ENCODE data around the gene CD4. TPM values are rescaled to one million over a fixed set of nuclear protein-coding genes. Genes with fewer than 3 reads are reported as not detected.
A peak's percentile ranks its signal among the peaks of the same experiment; 100 is the strongest.

The CD4 gene
- total RNA-seq, 2 experiments from 2014 or later: 219 to 227 TPM

DNA sequence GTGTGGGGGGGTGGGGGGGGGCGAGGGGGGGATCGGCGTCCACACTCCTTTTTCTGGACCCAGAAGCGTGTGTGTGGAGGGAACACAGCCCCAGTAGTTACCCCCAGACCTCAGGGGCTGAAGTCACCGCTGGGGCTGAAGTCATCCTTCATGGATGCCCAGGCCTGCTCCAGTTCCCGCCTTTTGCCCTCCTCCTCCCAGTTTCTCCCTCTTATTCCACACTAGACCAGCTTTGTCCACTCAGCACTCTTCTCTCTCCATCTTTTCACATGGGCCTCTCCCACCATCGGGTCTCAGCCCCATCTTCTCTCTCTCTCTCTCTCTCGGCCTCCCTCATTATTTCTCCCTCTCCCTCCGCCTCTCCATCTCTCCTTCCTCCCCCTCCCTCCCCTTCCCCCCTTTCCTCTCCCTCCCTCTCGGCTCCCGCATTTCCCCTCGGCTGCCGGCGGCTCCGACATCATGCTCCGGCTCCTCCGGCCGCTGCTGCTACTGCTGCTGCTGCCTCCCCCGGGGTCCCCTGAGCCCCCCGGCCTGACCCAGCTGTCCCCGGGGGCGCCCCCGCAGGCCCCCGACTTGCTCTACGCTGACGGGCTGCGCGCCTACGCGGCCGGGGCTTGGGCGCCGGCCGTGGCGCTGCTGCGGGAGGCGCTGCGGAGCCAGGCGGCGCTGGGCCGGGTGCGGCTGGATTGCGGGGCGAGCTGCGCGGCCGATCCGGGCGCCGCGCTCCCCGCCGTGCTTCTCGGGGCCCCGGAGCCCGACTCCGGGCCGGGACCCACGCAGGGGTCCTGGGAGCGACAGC lies 38.9 kb downstream of the CD4 start, which contains the start of gene P3H3:
TSS of gene P3H3 (plus strand) at position 426 of the 799 bp plus-strand sequence. CDS start at position 460, 34 bp downstream.
- ChIA-PET POLR2A (no interaction called here), CTCF (interaction anchor here (0.7 to 2.2 kb wide), 12 partner anchors 11 to 75 kb away, joined by 3 to 17 read pairs (median 3); partner anchors contain the start of genes CD4, CDCA3, GNB3 and MLF2)
- Mint-ChIP-seq H3K27me3 (peaks cover 61% of the 10 kb centered on the region), H3K9me3 (no peaks in the 10 kb centered on the region), H3K4me3 (peak within 1 kb of the TSS; percentile 69), H3K36me3 (ENCODE audit: low read depth) (no peaks in the 10 kb centered on the region), H3K4me1 (peaks cover 16% of the 10 kb centered on the region), H3K27ac (peak within 1 kb of the TSS; percentile 54)
- no peak for DNase-seq

DNA sequence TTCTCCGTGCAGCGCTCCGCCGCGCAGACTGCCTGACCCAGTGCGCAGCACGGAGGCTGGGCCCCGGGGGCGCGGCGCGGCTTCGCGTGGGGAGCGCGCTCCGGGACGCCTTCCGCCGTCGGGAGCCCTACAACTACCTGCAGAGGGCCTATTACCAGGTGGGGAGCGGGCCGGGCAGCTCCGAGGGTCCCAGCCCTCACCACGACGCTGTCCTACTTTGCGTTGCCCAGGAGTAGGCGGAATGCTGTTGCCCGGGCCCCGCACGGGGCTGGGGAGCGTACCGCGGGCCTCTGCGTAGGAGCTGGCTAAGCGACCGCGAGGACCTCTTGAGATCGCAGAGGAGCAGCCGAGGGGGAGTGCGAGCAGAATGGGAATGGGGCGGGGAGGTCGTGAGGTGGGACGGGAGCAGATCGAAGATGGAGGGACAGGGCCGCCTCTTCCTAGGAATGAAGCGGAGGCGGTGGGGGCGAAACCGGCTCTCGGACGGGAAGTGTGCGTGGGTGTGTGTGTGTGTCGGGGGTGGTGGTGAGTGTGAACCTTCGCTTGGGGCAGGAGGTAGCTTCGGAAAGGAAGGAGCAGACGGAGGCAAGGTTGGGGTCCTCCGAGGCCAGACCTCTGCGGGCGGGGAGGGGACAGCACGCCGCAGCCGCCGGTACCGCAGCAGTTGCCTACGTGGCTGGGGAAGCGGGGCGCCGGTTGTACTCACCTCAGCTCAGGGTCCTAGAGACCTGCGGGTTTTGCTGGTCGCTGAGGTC lies 39.6 kb downstream of the CD4 start:
- no peak for DNase-seq
- CTCF ChIA-PET: interaction anchor here (0.7 to 2.2 kb wide), 11 partner anchors 10 to 76 kb away, joined by 3 to 17 read pairs (median 3); partner anchors contain the start of genes CD4, CDCA3, GNB3 and MLF2
- POLR2A ChIA-PET: no interaction called here
- peak overlapping the region; percentile 69 for H3K4me3 Mint-ChIP-seq
- no peaks in the 10 kb centered on the region for H3K9me3 Mint-ChIP-seq
- peaks cover 59% of the 10 kb centered on the region for H3K27me3 Mint-ChIP-seq
- no peaks in the 10 kb centered on the region for H3K36me3 Mint-ChIP-seq (ENCODE audit: low read depth)
- peaks cover 16% of the 10 kb centered on the region for H3K4me1 Mint-ChIP-seq
- peak overlapping the region; percentile 54 for H3K27ac Mint-ChIP-seq

DNA sequence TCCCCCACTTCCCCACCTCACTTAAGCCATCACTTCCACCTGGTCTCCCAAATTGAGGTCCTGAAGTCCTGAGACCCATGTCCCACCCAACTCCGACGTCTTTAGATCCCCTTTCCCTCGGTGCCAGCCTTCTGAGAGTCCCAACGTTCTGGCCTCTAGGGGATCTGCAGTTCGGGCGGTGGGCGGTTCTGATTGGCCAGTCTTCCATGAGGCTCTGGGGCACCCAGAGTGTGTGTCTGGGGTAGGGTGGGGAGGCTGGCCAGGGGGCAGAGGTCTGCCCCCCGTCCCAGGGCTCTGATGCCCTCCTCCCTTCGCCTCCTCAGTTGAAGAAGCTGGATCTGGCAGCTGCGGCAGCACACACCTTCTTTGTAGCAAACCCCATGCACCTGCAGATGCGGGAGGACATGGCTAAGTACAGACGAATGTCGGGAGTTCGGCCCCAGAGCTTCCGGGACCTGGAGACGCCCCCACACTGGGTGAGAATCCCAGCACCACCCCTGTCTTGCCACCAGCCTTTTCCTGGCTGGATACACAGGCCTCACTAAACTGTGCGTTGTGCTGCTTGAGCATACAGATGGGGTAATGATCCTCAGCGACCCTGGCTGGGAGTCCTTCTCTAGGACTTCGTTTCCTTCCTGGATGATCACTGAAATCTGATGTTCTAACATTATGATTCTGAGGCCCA lies 40.4 kb downstream of the CD4 start:
- Mint-ChIP-seq H3K27me3 (peaks cover 55% of the 10 kb centered on the region), H3K9me3 (no peaks in the 10 kb centered on the region), H3K27ac (peak overlapping the region; percentile 9), H3K36me3 (ENCODE audit: low read depth) (no peaks in the 10 kb centered on the region), H3K4me3 (peak overlapping the region; percentile 69), H3K4me1 (peaks cover 16% of the 10 kb centered on the region)
- ChIA-PET CTCF (interaction anchor here (1.0 to 3.6 kb wide), 11 partner anchors 9 to 76 kb away, joined by 3 to 17 read pairs (median 4); partner anchors contain the start of genes CDCA3, GNB3, MLF2 and USP5), POLR2A (no interaction called here)
- DNase-seq: no peak

DNA sequence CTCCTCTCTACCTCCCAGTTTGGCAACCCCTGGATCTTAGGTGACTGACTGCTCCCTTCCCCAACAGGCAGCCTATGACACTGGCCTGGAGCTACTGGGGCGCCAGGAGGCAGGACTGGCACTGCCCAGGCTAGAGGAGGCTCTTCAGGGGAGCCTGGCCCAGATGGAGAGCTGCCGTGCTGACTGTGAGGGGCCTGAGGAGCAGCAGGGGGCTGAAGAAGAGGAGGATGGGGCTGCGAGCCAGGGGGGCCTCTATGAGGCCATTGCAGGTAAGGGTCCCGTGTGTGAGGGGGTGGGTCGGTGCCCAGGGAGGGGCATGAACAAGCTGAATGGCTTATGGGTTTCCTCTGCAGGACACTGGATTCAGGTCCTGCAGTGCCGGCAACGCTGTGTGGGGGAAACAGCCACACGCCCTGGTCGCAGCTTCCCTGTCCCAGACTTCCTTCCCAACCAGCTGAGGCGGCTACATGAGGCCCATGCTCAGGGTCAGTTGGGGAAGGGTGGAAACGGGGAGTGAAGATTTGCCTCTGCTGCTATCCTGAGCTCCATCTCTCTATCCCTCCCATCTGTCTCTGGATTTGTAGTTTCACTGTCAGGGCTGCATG lies 41.1 kb downstream of the CD4 start:
- no peaks in the 10 kb centered on the region for H3K9me3 Mint-ChIP-seq
- peaks cover 14% of the 10 kb centered on the region for H3K4me1 Mint-ChIP-seq
- H3K27me3 Mint-ChIP-seq: peaks cover 49% of the 10 kb centered on the region
- H3K4me3 Mint-ChIP-seq: no peak overlapping the region
- CTCF ChIA-PET: interaction anchor here (1.3 to 3.6 kb wide), 5 partner anchors 11 to 77 kb away, joined by 4 to 16 read pairs (median 5); partner anchors contain the start of genes GNB3 and MLF2
- H3K27ac Mint-ChIP-seq: no peak overlapping the region
- POLR2A ChIA-PET: interaction anchor here (0.6 to 1.0 kb wide), 2 partner anchors 9 to 78 kb away, joined by 3 read pairs; partner anchors contain the start of gene MLF2
- H3K36me3 Mint-ChIP-seq (ENCODE audit: low read depth): no peaks in the 10 kb centered on the region
- DNase-seq: no peak

DNA sequence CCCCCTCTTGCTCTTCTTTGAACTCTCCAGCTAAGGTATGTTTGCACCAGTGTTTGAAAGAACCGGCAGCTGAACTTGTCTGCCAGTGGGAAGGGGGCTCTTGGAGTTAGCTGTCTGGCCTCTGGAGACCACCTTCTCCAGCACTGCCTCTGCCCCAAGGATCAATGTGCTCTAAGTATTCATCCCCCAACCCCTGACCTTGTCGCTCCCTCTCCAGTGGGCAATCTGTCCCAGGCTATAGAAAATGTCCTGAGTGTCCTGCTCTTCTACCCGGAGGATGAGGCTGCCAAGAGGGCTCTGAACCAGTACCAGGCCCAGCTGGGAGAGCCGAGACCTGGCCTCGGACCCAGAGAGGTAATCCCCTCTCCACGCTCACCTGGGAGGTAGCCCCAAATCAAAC lies 41.7 kb downstream of the CD4 start:
- CTCF ChIA-PET: interaction anchor here (1.3 to 3.6 kb wide), 5 partner anchors 11 to 78 kb away, joined by 4 to 16 read pairs (median 5); partner anchors contain the start of genes GNB3 and MLF2
- H3K27ac Mint-ChIP-seq: no peak overlapping the region
- no peaks in the 10 kb centered on the region for H3K9me3 Mint-ChIP-seq
- no peak for DNase-seq
- no peak overlapping the region for H3K4me3 Mint-ChIP-seq
- H3K36me3 Mint-ChIP-seq (ENCODE audit: low read depth): no peaks in the 10 kb centered on the region
- H3K27me3 Mint-ChIP-seq: peaks cover 44% of the 10 kb centered on the region
- peaks cover 15% of the 10 kb centered on the region for H3K4me1 Mint-ChIP-seq
- POLR2A ChIA-PET: interaction anchor here (1.0 kb wide), 1 partner anchor 8 kb away, joined by 3 read pairs; no protein-coding TSS in a partner anchor

DNA sequence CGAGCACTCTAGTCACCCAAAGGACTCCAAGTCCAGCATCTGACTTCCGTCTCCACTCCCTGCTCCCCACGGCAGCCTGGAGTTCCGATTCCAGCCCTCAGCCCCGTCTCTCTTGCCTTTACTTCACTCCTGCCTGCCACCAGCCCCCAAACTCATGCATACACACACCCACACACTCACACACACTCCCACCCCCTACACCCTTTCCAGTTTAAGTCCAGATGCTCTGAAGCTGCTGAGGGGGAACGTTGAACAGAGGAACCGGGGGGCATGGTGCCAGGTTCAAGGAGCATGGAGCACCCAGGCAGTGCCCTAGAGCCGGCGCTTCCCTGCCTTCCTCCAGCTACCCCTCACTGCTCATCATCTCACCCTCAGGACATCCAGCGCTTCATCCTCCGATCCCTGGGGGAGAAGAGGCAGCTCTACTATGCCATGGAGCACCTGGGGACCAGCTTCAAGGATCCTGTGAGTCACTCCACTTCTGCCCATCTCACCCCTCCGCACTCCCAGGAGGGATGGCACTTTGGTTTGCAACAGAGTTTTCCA lies 42.2 kb downstream of the CD4 start:
- H3K27me3 Mint-ChIP-seq: peaks cover 39% of the 10 kb centered on the region
- CTCF ChIA-PET: interaction anchor here (1.1 to 3.6 kb wide), 4 partner anchors 10 to 78 kb away, joined by 3 to 16 read pairs (median 6); partner anchors contain the start of genes CDCA3, GNB3 and MLF2
- no peak overlapping the region for H3K4me3 Mint-ChIP-seq

DNA sequence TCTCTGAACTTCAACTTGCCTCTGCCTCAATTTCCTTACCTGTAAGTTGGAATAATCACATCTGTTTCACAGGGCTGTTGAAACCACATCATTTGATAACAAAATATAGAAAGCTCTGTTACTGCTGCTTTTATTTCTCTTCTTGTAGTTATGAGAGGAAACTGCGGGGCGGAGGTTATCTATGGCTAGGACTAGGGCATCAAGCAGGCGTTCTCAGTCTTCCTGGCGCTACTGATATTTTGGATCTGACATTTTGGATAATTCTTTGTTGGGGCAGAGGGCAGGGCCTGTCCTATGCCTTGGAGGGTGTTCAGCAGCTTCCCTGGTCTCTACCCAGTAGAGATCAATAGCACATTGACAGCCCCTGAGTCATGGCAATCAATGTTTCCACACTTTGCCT lies 42.8 kb downstream of the CD4 start:
- Mint-ChIP-seq H3K27me3 (peaks cover 37% of the 10 kb centered on the region), H3K36me3 (ENCODE audit: low read depth) (no peaks in the 10 kb centered on the region), H3K27ac (no peak overlapping the region), H3K4me3 (no peak overlapping the region), H3K4me1 (peaks cover 16% of the 10 kb centered on the region), H3K9me3 (no peaks in the 10 kb centered on the region)
- CTCF ChIA-PET: interaction anchor here (1.1 to 3.6 kb wide), 6 partner anchors 7 to 79 kb away, joined by 3 to 21 read pairs (median 7); partner anchors contain the start of genes CDCA3, GNB3 and MLF2
- POLR2A ChIA-PET: no interaction called here
- no peak for DNase-seq

More for the DNA sequence above, 42.2 kb downstream of the CD4 start:
- peaks cover 16% of the 10 kb centered on the region for H3K4me1 Mint-ChIP-seq
- DNase-seq: no peak
- POLR2A ChIA-PET: interaction anchor here (1.0 kb wide), 1 partner anchor 8 kb away, joined by 3 read pairs; no protein-coding TSS in a partner anchor
- H3K27ac Mint-ChIP-seq: peak overlapping the region; percentile 47
- H3K36me3 Mint-ChIP-seq (ENCODE audit: low read depth): no peaks in the 10 kb centered on the region
- H3K9me3 Mint-ChIP-seq: no peaks in the 10 kb centered on the region

DNA sequence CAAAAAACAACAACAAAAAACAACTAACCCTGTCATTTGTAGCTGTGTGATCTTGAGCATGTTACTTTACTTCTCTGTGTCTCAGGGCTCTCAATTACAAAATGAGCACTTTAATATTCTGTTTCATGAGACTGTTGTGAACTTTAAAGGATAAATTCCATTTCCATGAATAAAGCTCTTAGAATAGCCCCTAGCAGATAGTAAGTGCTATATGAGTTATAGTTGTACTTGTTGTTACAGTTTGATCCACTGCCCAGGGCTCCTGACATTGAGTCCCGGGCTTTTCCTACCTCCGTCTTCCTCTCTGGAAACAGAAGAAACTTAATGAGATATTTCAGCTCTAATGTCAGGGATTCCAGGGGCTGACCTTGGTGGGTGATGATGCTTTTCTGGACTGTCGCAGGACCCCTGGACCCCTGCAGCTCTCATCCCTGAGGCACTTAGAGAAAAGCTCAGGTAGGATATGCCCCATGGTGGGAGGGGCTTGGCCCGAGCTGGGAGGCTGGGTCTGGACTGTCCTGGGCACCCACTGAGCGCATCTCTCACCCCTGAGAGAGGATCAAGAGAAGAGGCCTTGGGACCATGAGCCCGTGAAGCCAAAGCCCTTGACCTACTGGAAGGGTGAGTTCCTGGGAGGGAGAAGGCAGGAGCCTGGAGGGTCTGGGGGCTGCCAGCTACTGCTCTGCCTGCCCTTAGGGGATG lies 44.0 kb downstream of the CD4 start:
- H3K4me1 Mint-ChIP-seq: peaks cover 10% of the 10 kb centered on the region
- CTCF ChIA-PET: interaction anchor here (0.7 to 4.3 kb wide), 12 partner anchors 9 to 218 kb away, joined by 3 to 22 read pairs (median 6); partner anchors contain the start of genes CDCA3, MLF2 and TPI1
- no peak for DNase-seq
- H3K27me3 Mint-ChIP-seq: peaks cover 30% of the 10 kb centered on the region
- no peaks in the 10 kb centered on the region for H3K36me3 Mint-ChIP-seq (ENCODE audit: low read depth)
- no peaks in the 10 kb centered on the region for H3K9me3 Mint-ChIP-seq
- POLR2A ChIA-PET: interaction anchor here (0.6 kb wide), 1 partner anchor 280 kb away, joined by 3 read pairs; no protein-coding TSS in a partner anchor
- no peak overlapping the region for H3K27ac Mint-ChIP-seq
- no peak overlapping the region for H3K4me3 Mint-ChIP-seq

DNA sequence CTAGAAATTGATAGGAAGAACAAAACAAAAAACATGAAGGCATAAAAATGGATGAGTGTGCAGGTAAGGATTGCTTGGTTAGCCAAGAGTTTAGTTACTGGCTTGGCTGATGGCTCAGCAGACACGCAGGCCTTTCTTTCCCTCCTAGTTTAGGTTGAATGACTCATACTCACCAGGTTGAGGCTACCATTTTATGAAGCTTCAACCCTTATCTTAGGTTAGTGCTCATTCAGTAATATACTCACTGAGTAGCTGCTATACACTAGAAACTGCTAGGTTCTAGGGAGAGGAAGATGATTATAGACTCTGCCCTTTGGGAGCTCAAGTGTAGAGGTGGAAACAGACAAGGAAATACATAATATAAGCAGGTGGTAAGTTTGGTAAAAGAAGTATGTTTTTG lies 44.9 kb downstream of the CD4 start:
- ChIA-PET POLR2A (interaction anchor here (0.6 kb wide), 2 partner anchors 124 to 279 kb away, joined by 3 read pairs; no protein-coding TSS in a partner anchor), CTCF (interaction anchor here (0.6 to 4.3 kb wide), 14 partner anchors 10 to 271 kb away, joined by 3 to 22 read pairs (median 4); partner anchors contain the start of genes CDCA3 and MLF2)
- Mint-ChIP-seq H3K27me3 (peaks cover 24% of the 10 kb centered on the region), H3K4me3 (no peak overlapping the region), H3K4me1 (peaks cover 5% of the 10 kb centered on the region), H3K9me3 (no peaks in the 10 kb centered on the region), H3K27ac (no peak overlapping the region), H3K36me3 (ENCODE audit: low read depth) (no peaks in the 10 kb centered on the region)
- no peak for DNase-seq

DNA sequence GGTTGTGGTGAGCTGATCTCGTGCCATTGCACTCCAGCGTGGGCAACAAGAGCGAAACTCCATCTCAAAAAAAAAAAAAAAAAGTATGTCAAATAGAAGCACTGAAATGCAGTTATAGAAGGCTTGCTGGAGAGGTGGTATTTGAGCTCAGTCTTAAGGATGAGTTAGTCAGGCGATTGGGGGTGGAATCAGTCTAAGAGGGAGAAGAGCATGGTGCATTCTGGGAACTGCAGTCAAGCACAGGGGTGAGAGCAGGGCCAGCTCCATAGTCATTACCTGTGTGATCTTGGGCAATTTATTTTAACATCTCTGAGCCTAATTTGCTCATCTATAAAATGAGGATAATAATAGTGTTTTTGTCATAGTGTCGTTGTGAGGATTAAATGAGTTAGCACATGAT lies 45.5 kb downstream of the CD4 start:
- Mint-ChIP-seq H3K4me3 (no peak overlapping the region), H3K9me3 (no peaks in the 10 kb centered on the region), H3K4me1 (peaks cover 5% of the 10 kb centered on the region), H3K36me3 (ENCODE audit: low read depth) (no peaks in the 10 kb centered on the region), H3K27me3 (peaks cover 18% of the 10 kb centered on the region), H3K27ac (no peak overlapping the region)
- POLR2A ChIA-PET: interaction anchor here (0.6 kb wide), 1 partner anchor 124 kb away, joined by 3 read pairs; no protein-coding TSS in a partner anchor
- CTCF ChIA-PET: interaction anchor here (0.6 to 4.3 kb wide), 16 partner anchors 9 to 271 kb away, joined by 3 to 22 read pairs (median 4); partner anchors contain the start of genes CDCA3 and MLF2
- DNase-seq: no peak

DNA sequence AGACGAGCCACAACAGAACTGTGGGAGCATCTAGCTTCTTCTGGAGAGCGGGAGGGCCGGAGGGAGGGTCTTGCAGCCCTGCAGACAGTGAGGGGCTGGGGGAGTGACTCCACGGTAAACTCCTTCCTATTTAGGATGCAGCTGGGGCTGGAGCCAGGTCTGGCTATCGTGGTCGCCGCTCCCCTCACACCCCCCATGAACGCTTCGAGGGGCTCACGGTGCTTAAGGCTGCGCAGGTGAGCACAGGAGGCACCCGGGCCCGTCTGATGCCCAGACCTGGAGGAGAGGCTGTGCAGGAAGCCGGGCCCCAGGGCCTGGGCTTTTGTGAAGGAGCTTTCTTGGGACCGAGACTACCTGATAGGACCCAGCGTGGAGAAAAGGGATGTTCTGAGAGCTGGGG lies 47.5 kb downstream of the CD4 start:
- Mint-ChIP-seq H3K27me3 (no peaks in the 10 kb centered on the region), H3K27ac (no peak overlapping the region), H3K4me3 (no peak overlapping the region), H3K36me3 (ENCODE audit: low read depth) (no peaks in the 10 kb centered on the region), H3K9me3 (no peaks in the 10 kb centered on the region), H3K4me1 (peaks cover 5% of the 10 kb centered on the region)
- ChIA-PET POLR2A (no interaction called here), CTCF (interaction anchor here (0.8 to 4.3 kb wide), 11 partner anchors 10 to 84 kb away, joined by 3 to 22 read pairs (median 4); partner anchors contain the start of genes CDCA3, MLF2, SPSB2 and TPI1)
- DNase-seq: no peak
